ENCODE data around the gene BRI3. TPM values are rescaled to one million over a fixed set of nuclear protein-coding genes. Genes with fewer than 3 reads are reported as not detected.

The BRI3 gene
- polyA plus RNA-seq, 3 donors: 80.7 to 98.3 (median 89.0) TPM

GRCh38 chr7:98335411-98335977, 54.0 kb downstream of the BRI3 start:
- no peak for DNase-seq (ENCODE audit: low read depth in 3 of 3, low spot score in 2 of 3)

GRCh38 chr7:98338441-98338840, 57.0 kb downstream of the BRI3 start:
- DNase-seq (ENCODE audit: low read depth in 3 of 3, low spot score in 2 of 3): no peak

GRCh38 chr7:98339043-98339442, 57.6 kb downstream of the BRI3 start:
- no peak for DNase-seq (ENCODE audit: low read depth in 3 of 3, low spot score in 2 of 3)

- no peak for DNase-seq (ENCODE audit: low read depth in 3 of 3, low spot score in 2 of 3)
Measured at GRCh38 chr7:98341106-98341505, 59.6 kb downstream of the BRI3 start.

Other genes with a start within 250 kb of the BRI3 start
- 10 to 100 TPM; 12.7 to 13.3 (median 12.8) TPM for gene LMTK2, start 174.8 kb upstream of the BRI3 start, polyA plus RNA-seq (ENCODE audit: insufficient read length in 3 of 3)
- gene BHLHA15, start 70.2 kb upstream of the BRI3 start, polyA plus RNA-seq (ENCODE audit: insufficient read length in 3 of 3): under 1 TPM in 1 of 3 donors, not detected in 2; 0.29 TPM
- gene TECPR1, start 29.5 kb upstream of the BRI3 start, polyA plus RNA-seq (ENCODE audit: insufficient read length in 3 of 3): 10 to 100 TPM; 12.1 to 14.2 (median 13.2) TPM
- 10 to 100 TPM; 10.8 to 13.5 (median 11.6) TPM for gene BAIAP2L1, start 119.4 kb downstream of the BRI3 start, polyA plus RNA-seq (ENCODE audit: insufficient read length in 3 of 3)